Urinary bladder (tissue), 4 donors: ENCODE measurements around the gene HLA-F. TPM values are rescaled to one million over a fixed set of nuclear protein-coding genes. Genes with fewer than 3 reads are reported as not detected.

Source experiments
- DNase-seq: peaks from one replicate; pipeline ENCODE4 v3.0.0-alpha.2; 2015; ENCODE audit errors: extremely low spot score
- H3K27ac ChIP-seq: one replicate; pipeline ENCODE4 v1.5.1; 2013; ENCODE audit warnings: low read depth, mild to moderate bottlenecking, moderate library complexity
- H3K36me3 ChIP-seq: one replicate; pipeline ENCODE4 v1.6.1; 2013; ENCODE audit warnings: mild to moderate bottlenecking, moderate library complexity; ENCODE audit not compliant: insufficient read depth
- H3K4me1 ChIP-seq: one replicate; pipeline ENCODE4 v1.6.1; 2013; ENCODE audit warnings: mild to moderate bottlenecking, moderate library complexity; ENCODE audit not compliant: insufficient read depth
- H3K4me3 ChIP-seq: one replicate; pipeline ENCODE4 v1.5.1; 2013; ENCODE audit warnings: low read depth, low read length
- WGBS: extraction: QIAGEN DNeasy Blood & Tissue Kit; methylation state at CpG from one replicate; pipeline ENCODE4 v1.1.7; 2013; 5-methylcytosine and 5-hydroxymethylcytosine counted together
- polyA plus RNA-seq: library from polyadenylated mRNA; stranded (reverse); fragments of 200-250 nt; gene quantifications from one replicate; pipeline ENCODE4 v1.2.3, GENCODE V29; 2013
- total RNA-seq: library from RNA; depleted of rRNA; stranded (reverse); fragments of >200 nt; gene quantifications from one replicate; pipeline ENCODE4 v1.2.3, GENCODE V29; 2014
- donor health status: healthy with polysubstance abuse.
- donor health status: healthy.

The HLA-F gene
- total and polyA plus RNA-seq, 2 donors, result 12.5 to 100 TPM

- H3K4me3 ChIP-seq, result no peak overlapping the region
- H3K27ac ChIP-seq, result no peak overlapping the region
- H3K36me3 ChIP-seq, result no peaks in the 10 kb centered on the region
- H3K4me1 ChIP-seq, result no peaks in the 10 kb centered on the region
- no peak for DNase-seq
- 32% methylated on average over 10 of the region's 10 CpGs for WGBS
Measured at GRCh38 chr6:29705389-29706231, 17.6 kb upstream of the HLA-F start.

GRCh38 chr6:29708432-29709179 lies 14.6 kb upstream of the HLA-F start:
- Histone ChIP-seq H3K27ac (no peak overlapping the region), H3K4me3 (no peak overlapping the region), H3K4me1 (no peaks in the 10 kb centered on the region), H3K36me3 (no peaks in the 10 kb centered on the region)
- DNase-seq, result no peak
- WGBS, result 60% methylated on average over 11 of the region's 11 CpGs

GRCh38 chr6:29709188-29709587 lies 14.0 kb upstream of the HLA-F start:
- 50% methylated on average over 4 of the region's 4 CpGs for WGBS
- H3K4me1 ChIP-seq, result no peaks in the 10 kb centered on the region

GRCh38 chr6:29710281-29710941 lies 12.8 kb upstream of the HLA-F start:
- H3K27ac ChIP-seq, result no peak overlapping the region
- no peak for DNase-seq
- WGBS, result 76% methylated on average over 8 of the region's 8 CpGs
- H3K4me1 ChIP-seq, result no peaks in the 10 kb centered on the region
- H3K36me3 ChIP-seq, result no peaks in the 10 kb centered on the region
- H3K4me3 ChIP-seq, result no peak overlapping the region

More at GRCh38 chr6:29709188-29709587, 14.0 kb upstream of the HLA-F start:
- Histone ChIP-seq H3K4me3 (no peak overlapping the region), H3K27ac (no peak overlapping the region), H3K36me3 (no peaks in the 10 kb centered on the region)
- no peak for DNase-seq

- DNase-seq, result no peak
- 30% methylated on average over 2 of the region's 2 CpGs for WGBS
- Histone ChIP-seq H3K4me3 (no peak overlapping the region), H3K36me3 (no peaks in the 10 kb centered on the region), H3K4me1 (peaks cover 2% of the 10 kb centered on the region), H3K27ac (no peak overlapping the region)
Measured at GRCh38 chr6:29720863-29721262, 2.4 kb upstream of the HLA-F start.

- H3K36me3 ChIP-seq, result no peaks in the 10 kb centered on the region
- H3K4me3 ChIP-seq, result peak overlapping the region; percentile 78
- 4% methylated on average over 76 of the region's 76 CpGs for WGBS
- peak overlapping the region; percentile 53 for H3K27ac ChIP-seq
- no peak for DNase-seq
- H3K4me1 ChIP-seq, result peaks cover 2% of the 10 kb centered on the region
Measured at GRCh38 chr6:29723666-29724588, 693 bp downstream of the HLA-F start.

- DNase-seq, result no peak
- Histone ChIP-seq H3K27ac (no peak overlapping the region), H3K4me1 (peaks cover 2% of the 10 kb centered on the region), H3K4me3 (peak overlapping the region; percentile 13), H3K36me3 (no peaks in the 10 kb centered on the region)
- WGBS, result 87% methylated on average over 11 of the region's 11 CpGs
Measured at GRCh38 chr6:29724937-29725869, 2.0 kb downstream of the HLA-F start.

GRCh38 chr6:29726001-29726400 lies 2.8 kb downstream of the HLA-F start:
- no peak for DNase-seq
- Histone ChIP-seq H3K4me3 (no peak overlapping the region), H3K4me1 (peaks cover 2% of the 10 kb centered on the region), H3K36me3 (no peaks in the 10 kb centered on the region), H3K27ac (no peak overlapping the region)
- WGBS, result 75% methylated on average over 1 of the region's 1 CpG

GRCh38 chr6:29726571-29727194 lies 3.4 kb downstream of the HLA-F start:
- DNase-seq, result no peak
- WGBS, result 94% methylated on average over 9 of the region's 9 CpGs
- Histone ChIP-seq H3K36me3 (no peaks in the 10 kb centered on the region), H3K4me3 (no peak overlapping the region), H3K4me1 (no peaks in the 10 kb centered on the region), H3K27ac (no peak overlapping the region)

- H3K4me3 ChIP-seq, result no peak overlapping the region
- no peaks in the 10 kb centered on the region for H3K4me1 ChIP-seq
- DNase-seq, result no peak
- no peaks in the 10 kb centered on the region for H3K36me3 ChIP-seq
- no peak overlapping the region for H3K27ac ChIP-seq
- WGBS, result 84% methylated on average over 2 of the region's 2 CpGs
Measured at GRCh38 chr6:29727637-29728036, 4.4 kb downstream of the HLA-F start.

- no peak for DNase-seq
- H3K27ac ChIP-seq, result no peak overlapping the region
- H3K36me3 ChIP-seq, result no peaks in the 10 kb centered on the region
- no peak overlapping the region for H3K4me3 ChIP-seq
- 94% methylated on average over 3 of the region's 3 CpGs for WGBS
- H3K4me1 ChIP-seq, result no peaks in the 10 kb centered on the region
Measured at GRCh38 chr6:29728173-29728874, 5.1 kb downstream of the HLA-F start.
